Gastrocnemius medialis (tissue), 4 donors: ENCODE measurements around the gene DCDC2C. TPM values are rescaled to one million over a fixed set of nuclear protein-coding genes. Genes with fewer than 3 reads are reported as not detected.

Source experiments
- ATAC-seq, 2 donors: fragments of 150-250 bp; one replicate each; pipeline ENCODE4 v1.9.1; 2016
- DNase-seq, 2 donors: peaks; one replicate each; pipeline ENCODE4 v3.0.0-alpha.2; 2019
- H3K27ac ChIP-seq, 4 donors: fragments of 200-600 bp; sonication (generic); 1 replicate in 1 of 4; 2 replicates in 3 of 4; pipeline ENCODE4 v1.5.1; 2016 to 2018; ENCODE audit warnings: mild to moderate bottlenecking in 2 of 4, moderate library complexity in 1 of 4
- H3K27me3 ChIP-seq, 3 donors: fragments of 200-600 bp; sonication (generic) in 2 of 3; 1 replicate in 1 of 3; 2 replicates in 2 of 3; pipeline versions ENCODE4 v1.5.1 to v1.6.0; 2016 to 2019; ENCODE audit warnings: mild to moderate bottlenecking in 1 of 3, moderate library complexity in 1 of 3
- H3K36me3 ChIP-seq, 2 donors: fragments of 200-600 bp; sonication (generic) in 1 of 2; one replicate each; pipeline ENCODE4 v1.5.1; 2017 to 2018
- H3K4me1 ChIP-seq, 2 donors: fragments of 200-600 bp; sonication (generic) in 1 of 2; one replicate each; pipeline ENCODE4 v1.5.1; 2016 to 2017; ENCODE audit warnings: mild to moderate bottlenecking in 2 of 2
- H3K4me3 ChIP-seq, 4 donors: fragments of 200-600 bp; sonication (generic) in 3 of 4; 1 replicate in 1 of 4; 2 replicates in 3 of 4; pipeline ENCODE4 v1.5.1; 2016 to 2019; ENCODE audit warnings: mild to moderate bottlenecking in 2 of 4
- H3K9me3 ChIP-seq, 3 donors: fragments of 200-600 bp; sonication (generic) in 2 of 3; 1 replicate in 1 of 3; 2 replicates in 2 of 3; pipeline ENCODE4 v1.5.1; 2016 to 2019
- POLR2A ChIP-seq, 2 donors: fragments of 450-650 bp; IDR thresholded peaks; one replicate each; pipeline ENCODE4 v1.6.1; 2017; ENCODE audit warnings: antibody characterized with exemption in 2 of 2, mild to moderate bottlenecking in 2 of 2, moderate library complexity in 2 of 2
- in situ Hi-C, 4 donors: fragments of 200-750 bp; cut with MboI; loops; one replicate each; pipeline versions ENCODE4 v1.15.0 to v1.8.0; 2017; ENCODE audit warnings: low sequenced_read_pairs in 4 of 4
- intact Hi-C: fragments of 100-400 bp; cut with DNase I; formaldehyde crosslinking; loops from one replicate; pipeline ENCODE4 v1.15.1; 2023; ENCODE audit warnings: low total_unique reads
- total RNA-seq, 4 donors: library from RNA; depleted of rRNA; stranded (reverse); fragments of >200 nt; gene quantifications; one replicate each; pipeline versions ENCODE4 v1.1.0 to v1.2.3, GENCODE V29; 2016
- TF ChIP-seq, protein P1 (sequence below), 5 experiments: fragments of 450-650 bp in 3 of 5; fragments of 200-600 bp in 2 of 5; sonication (generic) in 2 of 5; IDR thresholded peaks in 4 of 5; conservative IDR thresholded peaks in 1 of 5; 1 replicate in 4 of 5; 2 replicates in 1 of 5; pipeline ENCODE4 v1.5.1; 2016 to 2019; ENCODE audit warnings: antibody characterized with exemption in 5 of 5, mild to moderate bottlenecking in 3 of 5, moderate library complexity in 3 of 5

The DCDC2C gene
- total RNA-seq, 4 donors from 2014 or later: not detected

DNA sequence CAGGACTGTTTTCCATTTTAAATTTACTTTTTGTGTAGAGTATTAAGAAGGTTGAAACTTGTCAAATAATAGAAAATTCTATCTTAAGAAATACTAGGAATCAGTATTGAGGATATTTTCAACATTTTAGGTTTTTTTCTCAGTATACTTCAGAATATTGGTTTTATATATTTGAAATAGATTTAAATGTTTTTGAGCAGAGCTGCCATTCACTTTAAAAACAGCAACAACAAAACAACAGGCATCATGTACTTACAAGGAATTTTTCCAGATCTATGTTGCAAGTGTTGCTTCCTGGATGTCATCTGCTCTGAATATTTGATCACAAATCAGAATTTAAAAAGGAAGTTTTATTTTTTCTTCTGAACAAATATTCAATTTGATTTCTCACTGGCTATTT is 84.4 kb downstream of the DCDC2C start:
- TF ChIP-seq POLR2A (IDR thresholded peaks at IDR 0.05): no peak
- TF ChIP-seq, protein P1, sequence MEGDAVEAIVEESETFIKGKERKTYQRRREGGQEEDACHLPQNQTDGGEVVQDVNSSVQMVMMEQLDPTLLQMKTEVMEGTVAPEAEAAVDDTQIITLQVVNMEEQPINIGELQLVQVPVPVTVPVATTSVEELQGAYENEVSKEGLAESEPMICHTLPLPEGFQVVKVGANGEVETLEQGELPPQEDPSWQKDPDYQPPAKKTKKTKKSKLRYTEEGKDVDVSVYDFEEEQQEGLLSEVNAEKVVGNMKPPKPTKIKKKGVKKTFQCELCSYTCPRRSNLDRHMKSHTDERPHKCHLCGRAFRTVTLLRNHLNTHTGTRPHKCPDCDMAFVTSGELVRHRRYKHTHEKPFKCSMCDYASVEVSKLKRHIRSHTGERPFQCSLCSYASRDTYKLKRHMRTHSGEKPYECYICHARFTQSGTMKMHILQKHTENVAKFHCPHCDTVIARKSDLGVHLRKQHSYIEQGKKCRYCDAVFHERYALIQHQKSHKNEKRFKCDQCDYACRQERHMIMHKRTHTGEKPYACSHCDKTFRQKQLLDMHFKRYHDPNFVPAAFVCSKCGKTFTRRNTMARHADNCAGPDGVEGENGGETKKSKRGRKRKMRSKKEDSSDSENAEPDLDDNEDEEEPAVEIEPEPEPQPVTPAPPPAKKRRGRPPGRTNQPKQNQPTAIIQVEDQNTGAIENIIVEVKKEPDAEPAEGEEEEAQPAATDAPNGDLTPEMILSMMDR (IDR thresholded peaks at IDR 0.05 in 4 of 5, conservative IDR thresholded peaks at IDR 0.05 in 1 of 5): no peak
- intact Hi-C loops (no loop called here), in situ Hi-C loops (no loop called here)
- ATAC-seq (no peak), DNase-seq (no peak)
- H3K4me3 ChIP-seq: no peak overlapping the region
- no peak overlapping the region for H3K27ac ChIP-seq
- H3K4me1 ChIP-seq: no peaks in the 10 kb centered on the region
- no peaks in the 10 kb centered on the region for H3K27me3 ChIP-seq
- H3K36me3 ChIP-seq: no peaks in the 10 kb centered on the region
- no peaks in the 10 kb centered on the region for H3K9me3 ChIP-seq

DNA sequence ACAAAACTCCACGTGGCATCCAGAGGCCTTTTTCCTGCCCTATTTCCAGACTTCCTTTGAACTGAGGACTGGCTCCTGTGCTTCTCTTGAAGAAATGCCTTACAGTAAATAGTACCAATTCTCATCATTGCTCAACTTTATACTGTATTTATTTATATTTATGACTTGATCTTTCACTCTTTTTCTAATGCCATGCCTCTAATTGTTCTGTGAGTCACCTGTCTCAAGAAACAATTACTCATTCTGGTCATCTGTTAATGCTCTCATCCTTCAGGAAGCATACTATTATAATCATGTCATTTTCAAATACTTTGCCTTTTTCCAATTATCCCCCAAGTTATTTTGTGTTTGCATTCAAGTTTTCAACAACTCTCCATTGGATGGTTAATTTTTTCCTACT is 85.9 kb downstream of the DCDC2C start:
- no peak for DNase-seq
- Histone ChIP-seq H3K4me3 (no peak overlapping the region), H3K27ac (no peak overlapping the region), H3K4me1 (no peaks in the 10 kb centered on the region), H3K36me3 (no peaks in the 10 kb centered on the region), H3K9me3 (no peaks in the 10 kb centered on the region), H3K27me3 (no peaks in the 10 kb centered on the region)
- in situ Hi-C loops: no loop called here
- ATAC-seq: no peak
- TF ChIP-seq, protein P1 (IDR thresholded peaks at IDR 0.05 in 4 of 5, conservative IDR thresholded peaks at IDR 0.05 in 1 of 5): no peak
- no peak for TF ChIP-seq POLR2A (IDR thresholded peaks at IDR 0.05)
- intact Hi-C loops: no loop called here

DNA sequence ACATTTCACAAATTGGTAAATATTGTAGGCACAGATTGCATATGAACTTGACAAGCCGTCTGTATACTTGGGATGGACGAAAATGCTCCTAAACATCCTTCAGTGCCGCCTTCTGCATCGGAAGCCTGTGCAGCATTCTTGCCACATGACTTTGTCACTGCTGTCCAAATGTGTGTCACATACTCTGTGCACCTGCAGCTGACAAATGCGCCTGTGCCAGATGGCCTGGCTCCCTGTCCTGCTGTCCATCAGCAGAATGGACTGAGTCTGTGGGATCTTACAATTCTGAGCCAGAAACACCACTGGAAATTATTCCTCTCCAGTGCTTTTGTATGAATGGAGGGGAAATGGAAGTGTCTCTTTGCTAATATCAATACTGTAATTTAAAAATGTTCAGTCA is 89.9 kb downstream of the DCDC2C start:
- Histone ChIP-seq H3K36me3 (no peaks in the 10 kb centered on the region), H3K27me3 (no peaks in the 10 kb centered on the region), H3K27ac (no peak overlapping the region), H3K4me3 (no peak overlapping the region), H3K4me1 (no peaks in the 10 kb centered on the region), H3K9me3 (no peaks in the 10 kb centered on the region)
- in situ Hi-C loops: no loop called here
- ATAC-seq (no peak), DNase-seq (no peak)
- no peak for TF ChIP-seq POLR2A (IDR thresholded peaks at IDR 0.05)
- TF ChIP-seq, protein P1 (IDR thresholded peaks at IDR 0.05 in 4 of 5, conservative IDR thresholded peaks at IDR 0.05 in 1 of 5): no peak
- intact Hi-C loops: no loop called here

DNA sequence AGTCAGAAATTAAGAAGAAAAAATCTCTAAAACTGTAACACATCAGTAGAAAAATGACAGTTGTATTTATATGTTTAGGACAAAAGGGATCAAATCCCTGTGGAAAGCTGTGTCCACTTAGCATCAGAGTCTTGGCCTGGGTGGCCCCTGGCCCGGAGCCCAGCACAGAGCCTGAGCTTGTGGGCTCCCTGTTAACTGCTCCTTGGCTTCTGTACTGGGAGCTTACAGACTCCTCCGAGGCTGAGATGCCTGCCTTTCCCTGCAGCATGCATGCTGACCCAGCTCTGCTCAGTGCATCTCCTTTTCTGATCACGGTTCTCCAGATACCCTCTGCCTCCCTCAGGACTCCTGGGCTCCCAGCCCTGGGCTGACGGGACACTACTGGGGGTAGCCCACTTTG is 98.1 kb downstream of the DCDC2C start:
- no peaks in the 10 kb centered on the region for H3K36me3 ChIP-seq
- intact Hi-C loops (no loop called here), in situ Hi-C loops (no loop called here)
- DNase-seq (no peak), ATAC-seq (no peak)
- no peak overlapping the region for H3K27ac ChIP-seq
- H3K4me3 ChIP-seq: no peak overlapping the region
- H3K27me3 ChIP-seq: no peaks in the 10 kb centered on the region
- H3K4me1 ChIP-seq: no peaks in the 10 kb centered on the region
- H3K9me3 ChIP-seq: no peaks in the 10 kb centered on the region
- TF ChIP-seq, protein P1 (IDR thresholded peaks at IDR 0.05 in 4 of 5, conservative IDR thresholded peaks at IDR 0.05 in 1 of 5): no peak
- TF ChIP-seq POLR2A (IDR thresholded peaks at IDR 0.05): no peak

DNA sequence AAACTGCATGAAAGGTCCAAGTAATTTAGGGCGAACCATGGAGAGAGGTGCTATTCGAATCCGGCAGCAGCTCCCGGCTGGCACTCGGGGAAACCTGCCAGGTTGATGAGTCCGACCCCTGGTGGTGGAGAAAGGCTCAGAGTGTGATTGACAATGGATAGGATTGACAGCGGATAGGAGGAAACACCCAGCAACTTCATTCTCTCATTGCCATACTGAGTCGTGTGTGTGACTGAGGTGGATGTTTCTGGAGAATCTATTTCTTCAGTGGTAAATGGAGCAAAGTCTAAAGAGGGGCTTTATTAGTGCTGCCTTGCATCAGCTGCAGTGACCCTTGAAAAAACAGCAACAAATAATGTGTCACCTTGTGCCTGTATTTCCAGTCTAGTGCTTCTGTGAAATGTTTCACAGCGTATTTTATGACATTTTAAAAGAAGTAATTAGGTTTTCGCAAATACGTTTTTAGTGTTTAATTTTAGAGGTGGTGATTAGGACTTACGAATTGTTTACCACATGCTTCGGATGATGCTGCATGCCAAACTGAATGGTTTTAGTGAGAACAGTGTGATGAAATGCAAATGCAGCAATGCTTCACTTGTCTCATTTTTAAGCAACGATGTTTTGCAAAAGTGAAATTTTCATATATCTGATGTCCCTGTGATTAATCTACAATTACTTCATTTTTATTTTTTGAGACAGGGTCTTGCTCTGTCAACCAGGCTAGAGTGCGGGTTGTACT is 102.0 kb downstream of the DCDC2C start:
- TF ChIP-seq POLR2A (IDR thresholded peaks at IDR 0.05): no peak
- TF ChIP-seq, protein P1 (IDR thresholded peaks at IDR 0.05 in 4 of 5, conservative IDR thresholded peaks at IDR 0.05 in 1 of 5): no peak
- in situ Hi-C loops (no loop called here), intact Hi-C loops (no loop called here)
- H3K9me3 ChIP-seq: no peaks in the 10 kb centered on the region
- ATAC-seq (no peak), DNase-seq (no peak)
- H3K27me3 ChIP-seq: no peaks in the 10 kb centered on the region
- H3K4me1 ChIP-seq: no peaks in the 10 kb centered on the region
- H3K27ac ChIP-seq: no peak overlapping the region
- H3K4me3 ChIP-seq: no peak overlapping the region
- H3K36me3 ChIP-seq: no peaks in the 10 kb centered on the region
